ENCODE measurements around the gene KIRREL3. TPM values are rescaled to one million over a fixed set of nuclear protein-coding genes. Genes with fewer than 3 reads are reported as not detected.

KIRREL3 gene
- total and polyA plus RNA-seq, 8 donors: 0.06 to 1.1 (median 0.26) TPM; not detected in 2

- no peaks in the 10 kb centered on the region for H3K36me3 ChIP-seq
- no peaks in the 10 kb centered on the region for H3K4me1 ChIP-seq
- no peak for ATAC-seq
- no peak overlapping the region for H3K27ac ChIP-seq
- no peak for DNase-seq
- intact Hi-C loops (cut with DNase I): no loop called here
- H3K9me3 ChIP-seq: no peaks in the 10 kb centered on the region
- WGBS, 2 donors: 42 to 53% methylated on average over 7 of the region's 7 CpGs
- FAIRE-seq: no peak
- no peaks in the 10 kb centered on the region for H3K27me3 ChIP-seq
- no peak for TF ChIP-seq CTCF (IDR thresholded peaks at IDR 0.05)
- H3K4me3 ChIP-seq: no peak overlapping the region
Observed at GRCh38 chr11:126862664-126863243, 137.8 kb downstream of the KIRREL3 start.

- no peaks in the 10 kb centered on the region for H3K27me3 ChIP-seq
- H3K4me3 ChIP-seq: no peak overlapping the region
- FAIRE-seq (no peak), ATAC-seq (peak in 2 of 4 donors; percentile 42 to 62), DNase-seq (no peak)
- 53 to 66% methylated on average over 10 of the region's 10 CpGs for WGBS, 2 donors
- no peak overlapping the region for H3K27ac ChIP-seq
- no peak for TF ChIP-seq CTCF (IDR thresholded peaks at IDR 0.05)
- no peaks in the 10 kb centered on the region for H3K9me3 ChIP-seq
- intact Hi-C loops (cut with DNase I): no loop called here
- H3K36me3 ChIP-seq: no peaks in the 10 kb centered on the region
- no peaks in the 10 kb centered on the region for H3K4me1 ChIP-seq
Observed at GRCh38 chr11:126861796-126862459, 138.6 kb downstream of the KIRREL3 start.

- H3K4me1 ChIP-seq: no peaks in the 10 kb centered on the region
- H3K27me3 ChIP-seq: no peaks in the 10 kb centered on the region
- DNase-seq (peak in 2 of 6 donors; percentile 23 to 66), ATAC-seq (peak in 2 of 4 donors; percentile 68 to 85), FAIRE-seq (no peak)
- H3K36me3 ChIP-seq: no peaks in the 10 kb centered on the region
- no peak for TF ChIP-seq CTCF (IDR thresholded peaks at IDR 0.05)
- no peaks in the 10 kb centered on the region for H3K9me3 ChIP-seq
- intact Hi-C loops (cut with DNase I): no loop called here
- H3K4me3 ChIP-seq: no peak overlapping the region
- 35 to 40% methylated on average over 9 of the region's 9 CpGs for WGBS, 2 donors
- no peak overlapping the region for H3K27ac ChIP-seq
Observed at GRCh38 chr11:126857860-126858808, 142.4 kb downstream of the KIRREL3 start.

GRCh38 chr11:126855536-126855935, 145.0 kb downstream of the KIRREL3 start:
- no peak overlapping the region for H3K4me3 ChIP-seq
- no peaks in the 10 kb centered on the region for H3K27me3 ChIP-seq
- H3K27ac ChIP-seq: no peak overlapping the region
- H3K36me3 ChIP-seq: no peaks in the 10 kb centered on the region
- no peaks in the 10 kb centered on the region for H3K9me3 ChIP-seq
- TF ChIP-seq CTCF (IDR thresholded peaks at IDR 0.05): no peak
- intact Hi-C loops (cut with DNase I): no loop called here
- DNase-seq (no peak), ATAC-seq (no peak), FAIRE-seq (no peak)
- H3K4me1 ChIP-seq: no peaks in the 10 kb centered on the region

Measured in pancreas (tissue), 10 donors.